Measurements from ENCODE around the gene OPCML. TPM values are rescaled to one million over a fixed set of nuclear protein-coding genes. Genes with fewer than 3 reads are reported as not detected.

Gene OPCML
- total RNA-seq, 1 donor from 2014 or later = 0.09 TPM

DNA sequence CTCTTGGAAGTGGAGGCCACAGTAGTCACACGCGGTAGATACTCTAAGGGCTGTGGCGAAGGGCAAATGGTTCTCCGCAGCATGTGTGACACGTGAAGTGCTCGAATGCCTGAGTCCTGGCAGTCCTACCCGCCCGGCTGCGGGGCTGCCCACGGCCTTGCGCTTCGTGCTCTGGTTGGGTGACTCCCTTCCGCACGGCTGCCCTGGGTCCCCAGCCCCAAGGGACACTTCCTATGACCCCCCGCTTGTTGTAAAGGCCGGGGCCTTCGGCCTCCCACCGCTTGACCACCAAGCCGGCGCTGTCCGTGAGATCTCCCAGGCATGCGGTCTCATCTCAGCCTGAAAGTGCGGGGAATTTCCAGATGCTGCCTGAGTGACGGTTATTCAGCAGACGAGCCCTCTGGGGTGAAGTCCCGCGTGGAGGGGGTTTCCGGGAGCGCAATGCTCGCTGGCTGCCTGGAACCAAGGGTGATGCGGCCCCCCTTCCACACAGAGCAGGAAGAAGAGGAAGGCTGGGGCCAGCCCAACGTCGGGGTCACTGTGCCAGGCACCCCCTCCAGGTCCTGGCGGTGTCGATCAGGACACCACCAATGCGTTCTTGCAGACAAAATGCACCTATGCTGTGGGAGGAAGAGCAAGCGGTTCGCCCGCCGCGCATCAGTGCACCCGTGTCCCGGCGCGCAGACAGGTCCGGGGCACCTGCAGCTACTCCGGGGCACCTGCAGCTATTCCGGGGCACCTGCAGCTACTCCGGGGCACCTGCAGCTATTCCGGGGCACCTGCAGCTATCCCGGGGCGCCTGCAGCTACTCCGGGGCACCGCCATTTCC, 171.2 kb downstream of the OPCML start:
- no peak for DNase-seq (ENCODE audit: low spot score)

- no peak for DNase-seq (ENCODE audit: low spot score)
Measured at GRCh38 chr11:133355095-133355494, 177.2 kb downstream of the OPCML start.

GRCh38 chr11:133354069-133354468, 178.2 kb downstream of the OPCML start:
- DNase-seq (ENCODE audit: low spot score) = no peak

DNA sequence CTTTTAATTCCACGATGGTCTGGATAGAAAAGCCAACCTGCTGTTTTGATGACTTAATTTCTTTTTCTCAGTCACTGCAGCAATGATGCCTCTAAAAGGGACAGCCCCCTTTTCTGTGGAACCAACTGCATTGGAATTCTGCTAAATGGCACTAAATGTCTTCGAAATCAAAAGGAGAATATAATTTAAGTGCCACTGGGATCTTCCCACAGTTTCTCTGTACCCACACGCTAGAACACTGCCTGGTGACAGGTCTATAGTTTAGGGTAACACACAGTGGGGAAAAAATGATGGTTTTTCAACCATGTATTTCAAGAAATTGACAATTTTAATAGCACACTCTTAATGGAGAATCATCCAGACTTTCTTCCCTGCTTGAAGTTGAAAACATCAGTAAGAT, 182.3 kb downstream of the OPCML start:
- no peak for DNase-seq (ENCODE audit: low spot score)

- DNase-seq (ENCODE audit: low spot score) = no peak
Measured at GRCh38 chr11:133347988-133348387, 184.3 kb downstream of the OPCML start.

DNA sequence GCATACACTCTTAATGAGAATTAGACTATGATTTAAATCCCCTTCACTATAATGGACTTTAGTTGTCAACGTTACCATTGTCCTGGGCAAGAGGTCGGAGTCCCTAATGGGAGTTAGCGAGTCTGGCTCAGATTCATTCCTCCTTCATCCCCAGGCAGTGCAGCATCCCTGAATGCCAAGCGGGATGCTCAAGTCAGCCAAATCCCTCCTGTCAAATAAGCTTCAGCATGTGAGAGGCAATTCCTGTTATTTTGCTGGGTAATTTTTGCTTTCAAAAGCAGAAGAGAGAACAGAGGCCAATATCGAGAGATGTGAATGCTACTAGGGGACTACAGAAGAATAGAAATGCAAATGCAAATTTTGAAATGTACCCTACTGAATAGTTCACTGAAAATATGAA, 186.2 kb downstream of the OPCML start:
- no peak for DNase-seq (ENCODE audit: low spot score)

GRCh38 chr11:133343951-133344350, 188.3 kb downstream of the OPCML start:
- DNase-seq (ENCODE audit: low spot score) = no peak

DNA sequence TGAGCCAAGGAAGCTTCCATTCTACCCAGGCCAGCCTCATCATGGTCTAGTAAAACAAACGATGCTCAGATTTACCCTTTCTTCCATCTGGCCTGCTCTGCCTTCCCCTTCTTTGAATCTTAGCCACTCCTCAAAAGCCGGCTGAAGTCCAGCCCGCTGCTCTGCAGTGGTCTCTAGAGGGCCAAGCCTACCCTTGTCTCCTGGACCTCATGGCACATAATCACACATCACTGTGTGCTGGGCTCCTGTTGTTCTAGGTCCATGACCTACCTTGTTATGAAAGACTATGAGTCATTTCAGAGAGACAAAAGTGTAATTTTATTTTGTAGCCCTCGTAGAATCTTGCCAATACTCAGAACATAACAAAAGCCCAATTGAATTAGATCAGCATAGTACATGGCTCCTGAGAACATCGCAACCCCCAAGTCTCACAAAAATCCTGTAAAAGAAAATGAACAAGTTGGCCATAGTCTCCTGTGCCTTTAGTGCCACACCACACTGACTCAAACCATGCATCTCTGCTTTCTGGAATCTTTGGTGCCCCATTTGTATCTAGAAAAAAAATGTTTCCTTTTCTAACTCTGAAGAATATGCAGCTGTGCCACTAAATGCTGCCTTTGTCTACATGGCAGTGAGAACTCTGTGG, 192.7 kb downstream of the OPCML start:
- DNase-seq (ENCODE audit: low spot score) = no peak

GRCh38 chr11:133338588-133338987, 193.7 kb downstream of the OPCML start:
- DNase-seq (ENCODE audit: low spot score) = no peak

GRCh38 chr11:133337951-133338418, 194.3 kb downstream of the OPCML start:
- DNase-seq (ENCODE audit: low spot score) = no peak

GRCh38 chr11:133337193-133337592, 195.1 kb downstream of the OPCML start:
- no peak for DNase-seq (ENCODE audit: low spot score)

- DNase-seq (ENCODE audit: low spot score) = no peak
Measured at GRCh38 chr11:133331031-133331430, 201.3 kb downstream of the OPCML start.

DNA sequence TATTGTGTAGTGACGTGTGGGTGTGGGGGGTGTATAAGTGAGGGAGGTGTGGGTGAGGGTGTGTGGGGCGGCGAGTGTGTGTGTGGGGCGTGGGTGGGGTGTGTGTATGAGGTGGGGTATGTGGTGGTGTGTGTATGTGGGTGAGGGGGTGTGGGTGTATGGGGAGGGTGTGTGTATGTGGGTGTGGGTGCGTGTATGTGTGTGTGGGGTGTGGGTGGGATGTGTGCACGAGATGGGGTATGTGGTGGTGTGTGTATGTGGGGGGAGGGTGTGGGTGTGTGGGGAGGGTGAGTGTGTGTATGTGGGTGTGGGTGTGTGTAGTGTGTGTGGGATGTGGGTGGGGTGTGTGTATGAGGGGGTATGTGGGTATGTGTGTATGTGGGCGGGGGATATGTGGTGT, 205.5 kb downstream of the OPCML start:
- no peak for DNase-seq (ENCODE audit: low spot score)

DNA sequence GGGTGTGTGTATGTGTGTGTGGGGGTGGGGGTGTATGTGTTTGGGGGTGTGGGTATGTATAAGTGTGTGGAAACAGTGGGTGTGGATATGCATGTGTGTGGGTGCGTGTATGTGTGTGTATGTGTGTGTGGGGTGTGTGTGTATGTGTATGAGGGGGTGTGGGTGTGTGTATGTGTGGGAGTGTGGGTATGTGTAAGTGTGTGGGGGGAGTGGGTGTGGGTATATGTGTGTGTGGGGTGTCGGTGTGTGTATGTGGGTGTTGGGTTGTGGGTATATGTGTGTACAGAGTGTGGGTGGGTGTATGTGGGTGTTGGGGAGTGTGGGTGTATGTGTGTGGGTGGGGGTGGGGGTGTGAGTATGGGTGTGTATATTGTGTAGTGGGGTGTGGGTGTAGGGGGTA, 206.0 kb downstream of the OPCML start:
- no peak for DNase-seq (ENCODE audit: low spot score)

GRCh38 chr11:133325711-133326110, 206.6 kb downstream of the OPCML start:
- no peak for DNase-seq (ENCODE audit: low spot score)

DNA sequence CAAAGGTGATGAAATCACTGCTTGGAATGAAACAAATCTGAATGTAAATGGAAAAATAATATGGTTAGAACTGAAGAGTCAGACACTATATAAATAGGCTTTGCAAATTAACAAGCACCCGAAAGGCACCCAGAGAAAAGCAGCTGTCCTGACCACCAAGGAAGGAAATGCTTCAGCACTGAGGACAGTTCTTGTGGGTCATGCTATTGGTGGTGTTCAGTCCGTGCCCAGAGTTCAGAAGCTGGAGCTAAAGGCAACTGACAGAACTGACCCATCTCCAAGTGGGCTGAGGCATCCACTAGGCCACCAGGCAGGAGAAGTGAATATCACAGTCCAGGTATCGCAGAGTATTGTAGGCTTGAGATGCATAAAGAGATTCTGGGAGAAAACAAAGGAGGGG, 208.9 kb downstream of the OPCML start:
- DNase-seq (ENCODE audit: low spot score) = no peak

DNA sequence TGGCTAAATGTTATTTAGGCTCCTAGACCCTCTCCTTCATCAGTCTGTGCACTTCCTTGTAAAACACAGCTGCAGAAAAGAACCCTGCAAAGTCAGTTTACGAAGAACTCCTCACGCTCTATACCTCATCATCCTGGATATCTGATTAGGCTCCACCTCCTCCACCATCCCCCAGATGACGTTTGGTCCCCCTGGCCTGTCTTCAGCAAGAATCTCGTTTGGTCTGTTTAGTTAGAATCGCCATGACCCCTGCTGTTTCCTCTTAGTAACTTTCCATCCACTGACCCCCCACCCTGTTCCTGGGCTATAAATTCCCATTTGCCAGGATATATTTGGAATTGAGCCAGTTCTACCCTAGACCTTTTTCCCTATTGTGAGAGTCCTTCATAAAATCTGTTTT, 214.1 kb downstream of the OPCML start:
- no peak for DNase-seq (ENCODE audit: low spot score)

DNA sequence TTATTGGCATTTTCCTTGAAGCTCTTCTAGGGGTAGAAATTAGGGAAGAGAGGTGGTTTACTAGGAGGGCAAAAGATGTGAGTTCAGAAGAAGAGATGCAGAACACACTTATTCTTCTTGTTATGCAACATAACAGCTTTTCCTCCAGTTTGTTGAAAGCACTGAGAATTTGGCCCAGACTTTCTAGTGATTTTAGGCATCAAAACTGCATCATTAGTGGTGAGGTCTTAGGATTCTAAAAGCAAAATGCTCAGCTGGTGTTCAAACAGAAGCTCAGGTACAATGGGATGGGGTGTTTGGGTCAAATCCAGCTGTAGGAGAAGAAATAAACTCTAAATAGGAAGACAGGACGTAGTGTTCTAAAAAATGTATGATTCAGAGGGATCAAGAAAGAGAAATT, 221.1 kb downstream of the OPCML start:
- no peak for DNase-seq (ENCODE audit: low spot score)

- no peak for DNase-seq (ENCODE audit: low spot score)
Measured at GRCh38 chr11:133306019-133306418, 226.3 kb downstream of the OPCML start.

DNA sequence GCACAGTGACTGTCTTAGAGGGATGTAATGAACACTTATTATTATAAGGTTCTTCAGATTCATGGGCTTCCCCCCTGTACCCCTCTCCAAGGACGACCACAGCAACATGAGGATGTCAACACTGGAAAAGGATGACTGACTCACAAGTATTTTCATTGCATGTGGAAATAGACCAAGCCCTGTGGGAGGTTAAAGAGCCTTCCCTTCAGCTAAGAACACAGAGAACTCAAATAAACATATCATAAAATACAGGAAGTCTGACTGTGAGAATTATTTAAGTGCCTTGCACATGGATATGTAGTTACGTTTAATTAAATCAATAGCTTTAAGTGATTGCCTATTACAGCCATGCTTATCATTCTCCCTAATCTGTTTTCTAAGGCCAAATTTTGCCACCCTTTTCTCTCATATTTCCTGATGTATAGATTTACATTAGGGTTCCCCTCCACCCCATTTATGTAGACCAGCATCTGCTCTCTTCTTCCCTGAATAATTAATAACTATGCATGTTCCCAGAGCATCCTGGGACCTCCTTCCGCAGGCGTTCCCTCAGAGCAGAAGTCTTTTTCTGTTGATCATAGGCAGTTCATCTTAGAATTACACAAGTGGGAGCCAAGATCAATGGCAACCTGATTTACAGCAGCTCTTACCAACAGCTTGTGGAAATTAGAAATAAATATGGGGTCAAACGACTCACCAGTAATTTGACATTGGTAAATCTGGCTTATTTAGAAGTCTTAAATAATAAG, 226.9 kb downstream of the OPCML start:
- DNase-seq (ENCODE audit: low spot score) = no peak

DNA sequence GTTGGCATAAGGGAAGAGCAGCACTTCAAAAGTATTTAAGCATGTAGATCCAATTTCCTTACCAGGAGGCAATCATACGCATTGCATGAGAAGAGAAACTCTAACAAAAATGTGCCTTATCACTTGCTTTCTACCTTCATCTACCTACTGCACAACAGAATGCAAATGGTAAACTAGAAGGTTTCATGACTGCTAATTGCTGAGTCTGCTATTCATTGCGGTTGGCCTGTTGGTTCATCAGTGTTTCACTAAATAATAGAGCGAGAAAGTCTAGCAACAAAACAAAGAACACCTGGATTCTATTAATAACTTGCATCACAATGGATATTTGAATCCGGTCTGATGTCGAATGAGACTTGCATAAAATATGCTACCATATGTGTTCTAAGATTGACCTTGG, 229.0 kb downstream of the OPCML start:
- DNase-seq (ENCODE audit: low spot score) = no peak

DNA sequence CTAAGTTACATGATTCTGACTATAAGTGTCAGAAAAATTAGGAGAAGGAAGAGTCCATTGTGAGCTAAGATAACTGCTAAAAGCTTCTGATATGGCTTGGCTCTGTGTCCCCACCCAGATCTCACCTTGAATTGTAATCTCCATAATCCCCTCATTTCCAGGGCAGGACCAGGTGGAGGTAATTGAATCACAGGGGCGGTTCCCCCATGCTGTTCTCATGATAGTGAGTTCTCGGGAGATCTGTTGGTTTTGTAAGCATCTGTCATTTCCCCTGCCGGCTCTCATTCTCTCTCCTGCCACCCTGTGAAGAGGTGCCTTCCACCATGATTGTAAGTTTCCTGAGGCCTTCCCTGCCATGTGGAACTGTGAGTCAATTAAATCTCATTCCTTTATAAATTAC, 230.2 kb downstream of the OPCML start:
- DNase-seq (ENCODE audit: low spot score) = no peak

- no peak for DNase-seq (ENCODE audit: low spot score)
Measured at GRCh38 chr11:133300666-133301065, 231.6 kb downstream of the OPCML start.

All from mucosa of gallbladder (tissue), 1 donor.